Left ventricle myocardium inferior (tissue), 1 donor: ENCODE results near the gene SNORC. TPM values are rescaled to one million over a fixed set of nuclear protein-coding genes. Genes with fewer than 3 reads are reported as not detected.

Source experiments
- DNase-seq: peaks from one replicate; pipeline ENCODE4 v3.0.0-alpha.2; 2020
- H3K27ac ChIP-seq: fragments of 200-600 bp; replicated peaks from 2 replicates; pipeline ENCODE4 v1.8.0; 2021
- H3K27me3 ChIP-seq: fragments of 200-600 bp; 2 replicates; pipeline ENCODE4 v1.8.0; 2021; ENCODE audit warnings: low read depth
- H3K36me3 ChIP-seq: fragments of 200-600 bp; 2 replicates; pipeline ENCODE4 v1.8.0; 2021
- H3K4me1 ChIP-seq: fragments of 200-600 bp; 2 replicates; pipeline ENCODE4 v1.8.0; 2021
- H3K4me3 ChIP-seq: fragments of 200-600 bp; 2 replicates; pipeline ENCODE4 v1.8.0; 2021; ENCODE audit warnings: mild to moderate bottlenecking, moderate library complexity
- H3K9me3 ChIP-seq: fragments of 200-600 bp; replicated peaks from 2 replicates; pipeline ENCODE4 v1.8.0; 2021
- CTCF ChIP-seq: fragments of 200-600 bp; IDR thresholded peaks from 2 replicates; pipeline ENCODE4 v1.8.0; 2021; ENCODE audit warnings: antibody characterized with exemption, mild to moderate bottlenecking, borderline replicate concordance
- intact Hi-C: fragments of 100-400 bp; cut with micrococcal nuclease; formaldehyde crosslinking; loops from one replicate; pipeline ENCODE4 v1.11.0; 2022
- total RNA-seq: library from RNA; stranded (reverse); fragmentation: NEBNext Ultra II Directional; extraction: Animal tissue kit (Norgen Biotek cat#: 25700); gene quantifications from one replicate; pipeline ENCODE4 v1.2.1, GENCODE V29; 2021
- donor health status: DM: no; HTN: yes; CAD: no; lungs with severe emphysema.

SNORC gene
- total RNA-seq, 1 donor from 2014 or later = 1.0 TPM

GRCh38 chr2:232859385-232859916 is 10.6 kb upstream of the SNORC start:
- intact Hi-C loops = no loop called here
- Histone ChIP-seq H3K27me3 (no peaks in the 10 kb centered on the region), H3K4me1 (no peaks in the 10 kb centered on the region), H3K9me3 (no peaks in the 10 kb centered on the region), H3K27ac (no peak overlapping the region), H3K36me3 (peaks cover 59% of the 10 kb centered on the region), H3K4me3 (no peak overlapping the region)
- no peak for TF ChIP-seq CTCF
- DNase-seq = no peak

- no peak for TF ChIP-seq CTCF
- Histone ChIP-seq H3K4me1 (no peaks in the 10 kb centered on the region), H3K36me3 (peaks cover 52% of the 10 kb centered on the region), H3K4me3 (no peak overlapping the region), H3K27ac (no peak overlapping the region), H3K27me3 (no peaks in the 10 kb centered on the region), H3K9me3 (no peaks in the 10 kb centered on the region)
- DNase-seq = no peak
- intact Hi-C loops = no loop called here
These were observed 9.3 kb upstream of the SNORC start for GRCh38 chr2:232860593-232861241.

GRCh38 chr2:232861353-232861752 is 8.7 kb upstream of the SNORC start:
- Histone ChIP-seq H3K27me3 (no peaks in the 10 kb centered on the region), H3K9me3 (no peaks in the 10 kb centered on the region), H3K4me1 (no peaks in the 10 kb centered on the region), H3K36me3 (peaks cover 45% of the 10 kb centered on the region), H3K4me3 (no peak overlapping the region), H3K27ac (no peak overlapping the region)
- no peak for DNase-seq
- no peak for TF ChIP-seq CTCF
- intact Hi-C loops = no loop called here

GRCh38 chr2:232863996-232864395 is 6.1 kb upstream of the SNORC start:
- no peak overlapping the region for H3K4me3 ChIP-seq
- H3K9me3 ChIP-seq = no peaks in the 10 kb centered on the region
- TF ChIP-seq CTCF = no peak
- H3K4me1 ChIP-seq = no peaks in the 10 kb centered on the region
- intact Hi-C loops = no loop called here
- no peaks in the 10 kb centered on the region for H3K27me3 ChIP-seq
- DNase-seq = no peak
- peaks cover 19% of the 10 kb centered on the region for H3K36me3 ChIP-seq
- no peak overlapping the region for H3K27ac ChIP-seq

GRCh38 chr2:232865165-232865564 is 4.9 kb upstream of the SNORC start:
- Histone ChIP-seq H3K27me3 (no peaks in the 10 kb centered on the region), H3K36me3 (peaks cover 12% of the 10 kb centered on the region), H3K9me3 (no peaks in the 10 kb centered on the region), H3K4me3 (no peak overlapping the region), H3K4me1 (no peaks in the 10 kb centered on the region), H3K27ac (no peak overlapping the region)
- intact Hi-C loops = no loop called here
- no peak for DNase-seq
- no peak for TF ChIP-seq CTCF
